ENCODE data around the gene P2RY8.
A peak's percentile ranks its signal among the peaks of the same experiment; 100 is the strongest.
"Not testable (repeated sequence)": the region's sequence is repeated elsewhere in the genome, so short reads cannot be mapped to it uniquely, and the experiment has no call there.

The P2RY8 gene, protein sequence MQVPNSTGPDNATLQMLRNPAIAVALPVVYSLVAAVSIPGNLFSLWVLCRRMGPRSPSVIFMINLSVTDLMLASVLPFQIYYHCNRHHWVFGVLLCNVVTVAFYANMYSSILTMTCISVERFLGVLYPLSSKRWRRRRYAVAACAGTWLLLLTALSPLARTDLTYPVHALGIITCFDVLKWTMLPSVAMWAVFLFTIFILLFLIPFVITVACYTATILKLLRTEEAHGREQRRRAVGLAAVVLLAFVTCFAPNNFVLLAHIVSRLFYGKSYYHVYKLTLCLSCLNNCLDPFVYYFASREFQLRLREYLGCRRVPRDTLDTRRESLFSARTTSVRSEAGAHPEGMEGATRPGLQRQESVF

DNA sequence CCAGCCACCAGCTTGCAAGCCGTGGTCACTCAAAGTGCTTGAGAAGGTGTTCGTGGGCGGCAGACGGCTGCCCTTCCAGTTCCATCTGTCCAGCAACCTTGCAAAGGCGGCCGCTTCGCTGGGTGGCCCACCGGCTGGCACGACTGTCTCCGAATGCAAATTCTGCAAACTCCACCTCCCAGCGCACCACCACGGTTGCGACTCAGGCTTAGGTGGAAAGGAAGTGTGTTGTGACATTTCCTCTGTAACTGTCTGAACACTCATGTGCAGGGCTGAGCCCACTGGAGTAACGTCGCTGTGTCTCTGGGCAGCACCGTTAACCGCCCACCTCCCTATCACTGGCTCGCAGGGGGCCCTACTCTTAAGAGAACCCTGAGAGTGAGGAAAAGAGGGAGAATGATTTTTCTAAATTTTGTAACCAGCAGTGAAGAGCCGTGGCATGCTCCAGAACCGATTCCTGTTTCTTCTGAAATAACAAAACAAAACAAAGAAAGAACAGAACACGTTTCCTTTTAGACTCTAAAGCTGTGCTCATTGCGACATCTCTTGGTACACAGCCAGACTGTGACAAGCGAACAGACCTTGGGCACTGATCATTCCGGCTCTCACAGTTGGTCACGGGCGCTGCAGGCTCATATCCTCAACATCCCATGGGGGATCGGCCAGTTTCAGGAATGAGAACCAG is at the start of gene P2RY8:
TSS of gene P2RY8 (minus strand) at position 155 of the 685 bp plus-strand sequence. CDS start 70,627 bp downstream, outside the sequence.
- peak in 1 of 2 experiments; percentile 22 for DNase-seq (ENCODE audit: low spot score in 2 of 2)
- H3K27me3 ChIP-seq (ENCODE audit: low read depth): no peaks in the 10 kb centered on the region
- H3K9me3 ChIP-seq: no peaks in the 10 kb centered on the region
- H3K4me3 ChIP-seq: no peak within 1 kb of the TSS
- no peaks in the 10 kb centered on the region for H3K4me1 ChIP-seq
- H3K36me3 ChIP-seq (replicated peaks): no peaks in the 10 kb centered on the region
- in situ Hi-C loops (cut with MboI; ENCODE audit: low sequenced_read_pairs): no loop called here

DNA sequence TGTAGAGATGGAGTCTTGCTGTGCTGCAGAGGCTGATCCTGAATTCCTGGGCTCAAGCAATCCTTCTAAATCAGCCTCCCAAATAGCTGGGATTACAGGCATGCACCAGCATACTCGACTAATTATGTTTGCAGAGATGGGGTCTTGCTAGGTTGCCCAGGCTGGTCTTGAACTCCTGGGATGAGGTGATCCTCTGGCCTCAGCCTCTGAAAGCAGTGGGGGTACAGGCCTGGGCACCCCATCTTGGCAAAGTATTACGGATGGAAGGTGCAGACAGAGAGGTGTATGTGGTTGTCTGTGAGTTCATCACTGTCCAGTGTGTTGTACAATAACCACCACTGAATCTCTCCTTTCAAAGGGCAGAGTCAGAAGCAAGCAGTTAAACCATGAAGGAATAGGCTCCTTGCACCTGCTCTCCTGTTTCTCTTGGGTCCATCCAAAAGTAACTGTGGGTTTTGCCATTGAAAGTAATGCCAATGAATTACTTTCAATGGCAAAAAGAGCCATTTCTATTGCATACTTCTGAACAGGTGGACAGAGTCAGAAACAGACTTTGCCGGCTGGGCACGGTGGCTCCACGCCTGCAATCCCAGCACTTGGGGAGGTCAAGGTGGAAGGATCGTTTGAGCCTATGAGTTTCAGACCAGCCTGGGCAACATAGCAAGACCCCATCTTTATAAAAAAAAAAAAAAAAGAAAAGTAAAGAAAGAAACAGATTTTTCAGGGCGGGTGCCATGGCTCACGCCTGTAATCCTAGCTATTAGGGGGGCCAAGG is 47.4 kb upstream of the P2RY8 start:
- no peaks in the 10 kb centered on the region for H3K9me3 ChIP-seq
- no peak overlapping the region for H3K4me3 ChIP-seq
- no peaks in the 10 kb centered on the region for H3K4me1 ChIP-seq
- no peaks in the 10 kb centered on the region for H3K27me3 ChIP-seq (ENCODE audit: low read depth)
- in situ Hi-C loops (cut with MboI; ENCODE audit: low sequenced_read_pairs): loop anchor here (10.0 kb wide), 1 partner anchor 110 kb away; no protein-coding TSS in a partner anchor
- DNase-seq (ENCODE audit: low spot score in 2 of 2): no peak
- H3K36me3 ChIP-seq (replicated peaks): no peaks in the 10 kb centered on the region

GRCh38 chrX:1582686-1583437 is 45.9 kb upstream of the P2RY8 start:
- no peaks in the 10 kb centered on the region for H3K4me1 ChIP-seq
- in situ Hi-C loops (cut with MboI; ENCODE audit: low sequenced_read_pairs): loop anchor here (10.0 kb wide), 1 partner anchor 108 kb away; no protein-coding TSS in a partner anchor
- H3K27me3 ChIP-seq (ENCODE audit: low read depth): no peaks in the 10 kb centered on the region
- DNase-seq (ENCODE audit: low spot score in 2 of 2): no peak
- H3K36me3 ChIP-seq (replicated peaks): no peaks in the 10 kb centered on the region
- no peak overlapping the region for H3K4me3 ChIP-seq
- H3K9me3 ChIP-seq: no peaks in the 10 kb centered on the region

- in situ Hi-C loops (cut with MboI; ENCODE audit: low sequenced_read_pairs): loop anchor here (10.0 kb wide), 1 partner anchor 106 kb away; no protein-coding TSS in a partner anchor
- Histone ChIP-seq H3K36me3 (replicated peaks) (no peaks in the 10 kb centered on the region), H3K27me3 (ENCODE audit: low read depth) (no peaks in the 10 kb centered on the region), H3K4me3 (no peak overlapping the region), H3K9me3 (no peaks in the 10 kb centered on the region), H3K4me1 (no peaks in the 10 kb centered on the region)
- peak; percentile 27 to 84 for DNase-seq (ENCODE audit: low spot score in 2 of 2)
Observed at GRCh38 chrX:1581132-1581531, 44.1 kb upstream of the P2RY8 start.

DNA sequence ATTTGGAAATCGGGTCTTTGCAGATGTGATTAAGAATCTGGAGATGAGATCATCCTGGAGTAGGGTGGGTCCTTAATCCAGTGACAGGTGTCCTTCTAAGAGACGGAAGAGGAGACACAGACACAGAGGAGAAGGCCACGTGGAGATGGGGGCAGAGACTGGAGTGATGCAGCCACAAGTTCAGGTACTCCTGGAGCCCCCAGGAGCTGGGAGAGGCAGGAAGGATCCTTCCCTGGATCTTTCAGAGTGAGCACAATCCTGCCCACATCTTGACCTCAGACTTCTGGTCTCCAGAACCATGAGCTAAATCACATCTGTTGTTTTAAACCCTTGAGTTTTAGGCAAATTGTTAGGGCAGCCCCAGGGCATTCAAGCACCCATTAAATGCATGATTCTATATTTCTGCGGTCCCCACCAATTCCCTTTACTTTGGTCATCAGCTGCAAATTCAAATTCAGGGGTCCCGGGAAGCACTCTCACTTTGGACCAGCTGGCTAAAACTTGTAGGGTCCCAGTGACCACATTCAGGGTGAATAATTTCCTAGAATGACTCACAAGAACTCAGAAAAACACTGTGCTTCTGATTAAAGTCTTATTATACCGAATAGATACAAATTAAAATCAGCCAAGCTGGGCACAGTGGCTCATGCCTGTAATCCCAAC is 41.7 kb upstream of the P2RY8 start:
- H3K4me3 ChIP-seq: no peak overlapping the region
- in situ Hi-C loops (cut with MboI; ENCODE audit: low sequenced_read_pairs): no loop called here
- no peaks in the 10 kb centered on the region for H3K36me3 ChIP-seq (replicated peaks)
- no peak for DNase-seq (ENCODE audit: low spot score in 2 of 2)
- H3K4me1 ChIP-seq: no peaks in the 10 kb centered on the region
- no peaks in the 10 kb centered on the region for H3K9me3 ChIP-seq
- no peaks in the 10 kb centered on the region for H3K27me3 ChIP-seq (ENCODE audit: low read depth)

DNA sequence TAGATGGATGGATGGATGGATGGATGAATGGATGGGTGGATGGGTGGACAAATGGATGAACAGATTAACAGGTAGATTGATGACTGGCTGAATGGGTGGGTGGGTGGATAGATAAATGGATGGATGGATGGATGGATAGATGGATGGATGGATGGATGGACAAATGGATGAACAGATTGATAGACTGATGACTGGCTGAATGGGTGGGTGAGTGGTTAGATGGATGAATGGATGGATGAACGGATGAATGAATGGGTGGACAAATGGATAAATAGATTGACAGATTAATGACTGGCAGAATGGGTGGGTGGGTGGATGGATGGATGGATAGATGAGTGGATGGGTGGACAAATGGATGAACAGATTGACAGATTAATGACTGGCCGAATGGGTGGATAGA is 40.9 kb upstream of the P2RY8 start:
- no peaks in the 10 kb centered on the region for H3K36me3 ChIP-seq (replicated peaks)
- no peaks in the 10 kb centered on the region for H3K4me1 ChIP-seq
- H3K9me3 ChIP-seq: no peaks in the 10 kb centered on the region
- no peak overlapping the region for H3K4me3 ChIP-seq
- no peaks in the 10 kb centered on the region for H3K27me3 ChIP-seq (ENCODE audit: low read depth)
- in situ Hi-C loops (cut with MboI; ENCODE audit: low sequenced_read_pairs): no loop called here
- no peak for DNase-seq (ENCODE audit: low spot score in 2 of 2)

DNA sequence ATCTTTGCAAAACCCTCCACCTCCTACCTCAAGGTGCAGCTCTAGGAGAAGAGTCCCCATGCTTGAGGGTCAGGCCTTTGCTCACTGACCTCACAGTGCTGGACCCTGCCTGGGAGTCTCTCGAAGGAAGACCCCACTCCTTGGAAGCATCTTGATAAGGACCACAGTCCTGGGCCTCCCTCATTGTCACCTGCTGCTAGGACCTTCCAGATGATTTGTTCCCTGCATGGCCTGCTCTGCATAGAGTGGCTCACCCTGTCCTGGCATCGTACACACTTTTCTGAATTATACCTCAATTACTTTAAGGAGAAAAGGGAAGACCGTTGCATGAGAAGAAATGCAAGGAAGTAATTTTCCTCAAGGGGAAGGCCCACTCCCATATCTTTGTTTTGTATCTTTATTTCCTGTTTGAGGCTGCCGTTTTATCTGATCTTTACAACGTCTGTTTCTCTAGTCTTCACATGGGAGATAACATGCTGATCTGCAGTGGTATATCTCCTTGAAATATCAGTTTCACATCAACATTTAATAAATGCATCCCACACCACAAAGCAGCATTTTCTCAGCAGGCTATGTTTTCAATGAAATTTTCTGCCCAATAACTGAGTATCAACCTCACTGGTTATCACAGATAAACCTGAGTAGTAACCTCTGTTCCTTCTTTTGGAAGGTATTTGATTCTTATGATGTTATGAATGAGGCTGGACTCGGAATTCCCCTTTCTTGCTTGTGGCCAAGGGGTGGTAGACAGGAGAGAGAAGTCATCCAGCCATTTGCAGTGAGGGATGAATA is 39.4 kb upstream of the P2RY8 start:
- in situ Hi-C loops (cut with MboI; ENCODE audit: low sequenced_read_pairs): no loop called here
- no peak for DNase-seq (ENCODE audit: low spot score in 2 of 2)
- Histone ChIP-seq H3K4me3 (no peak overlapping the region), H3K27me3 (ENCODE audit: low read depth) (no peaks in the 10 kb centered on the region), H3K9me3 (no peaks in the 10 kb centered on the region), H3K36me3 (replicated peaks) (no peaks in the 10 kb centered on the region), H3K4me1 (no peaks in the 10 kb centered on the region)

GRCh38 chrX:1574181-1574580 is 37.2 kb upstream of the P2RY8 start:
- H3K27me3 ChIP-seq (ENCODE audit: low read depth); H3K36me3 ChIP-seq (replicated peaks); in situ Hi-C loops (cut with MboI; ENCODE audit: low sequenced_read_pairs); H3K4me1 ChIP-seq; H3K4me3 ChIP-seq; DNase-seq (ENCODE audit: low spot score in 2 of 2); H3K9me3 ChIP-seq: not testable (repeated sequence)

DNA sequence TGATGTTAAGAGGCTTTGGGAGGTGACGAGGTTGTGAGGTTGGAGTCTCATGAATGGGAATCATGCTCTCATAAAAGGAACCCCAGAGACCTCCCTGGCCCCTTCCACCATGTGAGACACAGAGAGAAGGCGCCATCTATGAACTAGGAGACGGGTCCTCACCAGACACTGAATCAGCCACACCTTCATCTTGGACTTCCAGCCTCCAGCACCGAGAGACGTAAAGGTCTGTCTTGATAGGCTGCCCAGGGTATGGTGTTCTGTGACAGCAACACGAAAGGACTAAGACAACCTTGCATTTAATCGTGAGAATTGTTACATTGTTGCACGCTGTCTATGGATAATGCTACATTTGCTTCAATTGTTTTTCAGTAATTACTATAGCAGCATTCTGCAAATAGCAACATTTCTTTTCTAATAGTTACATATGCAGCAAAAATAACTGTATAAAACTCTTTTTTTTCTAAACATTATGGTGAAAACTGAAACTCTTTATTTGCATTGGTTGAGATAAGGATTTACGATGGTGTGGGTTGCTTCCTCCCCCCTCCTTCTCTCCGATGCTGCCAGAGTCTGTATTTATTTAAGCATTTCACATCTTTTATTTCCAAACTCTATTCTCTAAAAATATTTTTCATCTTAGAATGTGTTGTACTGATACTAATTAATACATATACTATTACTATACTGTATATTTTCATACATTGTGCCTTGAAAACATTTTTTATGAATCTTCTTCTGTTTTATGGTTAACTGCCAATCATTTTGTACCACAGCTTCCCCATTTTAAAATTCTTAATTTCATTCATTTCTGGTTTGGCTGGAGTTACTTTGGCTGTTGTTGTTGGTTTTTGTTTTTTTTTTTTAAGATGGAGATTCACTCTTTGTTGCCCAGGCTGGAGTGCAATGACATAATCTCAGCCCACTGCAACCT is 28.0 kb upstream of the P2RY8 start:
- Histone ChIP-seq H3K4me3 (no peak overlapping the region), H3K4me1 (no peaks in the 10 kb centered on the region), H3K9me3 (no peaks in the 10 kb centered on the region), H3K36me3 (replicated peaks) (no peaks in the 10 kb centered on the region), H3K27me3 (ENCODE audit: low read depth) (no peaks in the 10 kb centered on the region)
- no peak for DNase-seq (ENCODE audit: low spot score in 2 of 2)
- in situ Hi-C loops (cut with MboI; ENCODE audit: low sequenced_read_pairs): no loop called here

DNA sequence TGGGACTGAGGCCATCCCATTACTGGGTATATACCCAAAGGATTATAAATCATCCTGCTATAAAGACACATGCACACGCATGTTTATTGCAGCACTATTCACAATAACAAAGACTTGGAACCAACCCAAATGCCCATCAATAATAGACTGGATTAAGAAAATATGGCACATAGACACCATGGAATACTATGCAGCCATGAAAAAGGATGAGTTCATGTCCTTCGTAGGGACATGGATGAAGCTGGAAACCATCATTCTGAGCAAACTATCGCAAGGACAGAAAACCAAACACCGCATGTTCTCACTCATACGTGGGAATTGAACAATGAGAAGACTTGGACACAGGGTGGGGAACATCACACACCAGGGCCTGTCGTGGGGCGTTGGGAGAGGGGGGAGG is 27.1 kb upstream of the P2RY8 start:
- in situ Hi-C loops (cut with MboI; ENCODE audit: low sequenced_read_pairs); DNase-seq (ENCODE audit: low spot score in 2 of 2); H3K27me3 ChIP-seq (ENCODE audit: low read depth); H3K4me3 ChIP-seq; H3K36me3 ChIP-seq (replicated peaks); H3K4me1 ChIP-seq; H3K9me3 ChIP-seq: not testable (repeated sequence)

DNA sequence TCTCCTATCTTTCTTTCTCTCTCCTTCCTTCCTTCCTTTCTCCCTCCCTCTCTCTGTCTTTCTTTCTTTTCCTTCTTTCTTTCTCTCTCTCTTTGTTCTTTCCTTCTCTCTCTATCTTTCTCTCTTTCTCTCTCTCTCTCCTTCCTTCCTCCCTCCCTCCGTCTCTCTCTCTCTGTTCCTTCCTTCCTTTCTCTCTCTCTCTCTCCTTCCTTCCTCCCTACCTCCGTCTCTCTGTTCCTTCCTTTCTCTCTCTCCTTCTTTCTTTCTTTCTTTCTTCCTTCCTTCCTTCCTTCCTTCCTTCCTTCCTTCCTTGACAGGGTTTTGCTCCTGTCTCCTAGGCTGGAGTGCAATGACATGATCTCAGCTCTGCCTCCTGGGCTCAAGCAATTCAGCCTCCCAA is 24.2 kb upstream of the P2RY8 start:
- no peaks in the 10 kb centered on the region; the same call in 1 of the 2 replicates for H3K9me3 ChIP-seq
- no peak for DNase-seq (ENCODE audit: low spot score in 2 of 2)
- in situ Hi-C loops (cut with MboI; ENCODE audit: low sequenced_read_pairs): no loop called here

More for the DNA sequence above, 24.2 kb upstream of the P2RY8 start:
- no peaks in the 10 kb centered on the region for H3K36me3 ChIP-seq (replicated peaks)
- H3K27me3 ChIP-seq (ENCODE audit: low read depth): no peaks in the 10 kb centered on the region
- H3K4me3 ChIP-seq: no peak overlapping the region
- no peaks in the 10 kb centered on the region for H3K4me1 ChIP-seq

Data from HAP-1 (cell line).